SK-N-SH treated with all-trans-retinoic acid at 6 μM for 48 hours (cell line): Measurements from ENCODE around the gene GAR1.

Source experiments
- ATAC-seq: fragments of 200-7000 bp; cut with Tn5 transposase; 3 replicates; pipeline ENCODE4 v1.9.1; 2020; ENCODE audit warnings: mild to moderate bottlenecking, moderate library complexity
- ARNTL ChIP-seq: fragments of 450-650 bp; formaldehyde crosslinking; IDR thresholded peaks from 2 replicates; pipeline ENCODE4 v1.5.0; 2020; ENCODE audit warnings: low read depth, mild to moderate bottlenecking, moderate library complexity, borderline replicate concordance
- BACH2 ChIP-seq: fragments of 250-450 bp; sonication (Bioruptor Pico); IDR thresholded peaks from 2 replicates; pipeline ENCODE4 v1.9.0; 2021; ENCODE audit warnings: mild to moderate bottlenecking, borderline replicate concordance
- CSDC2 ChIP-seq: fragments of 250-450 bp; sonication (Bioruptor Pico); IDR thresholded peaks from 2 replicates; pipeline ENCODE4 v1.5.0; 2020; ENCODE audit warnings: mild to moderate bottlenecking, moderate library complexity
- CSRNP3 ChIP-seq: fragments of 250-450 bp; sonication (Bioruptor Pico); IDR thresholded peaks from 2 replicates; pipeline ENCODE4 v1.5.1; 2021; ENCODE audit warnings: mild to moderate bottlenecking, moderate library complexity
- ESRRG ChIP-seq: fragments of 250-450 bp; sonication (Bioruptor Pico); IDR thresholded peaks from 2 replicates; pipeline ENCODE4 v1.6.1; 2021; ENCODE audit warnings: mild to moderate bottlenecking
- GLIS3 ChIP-seq: fragments of 250-450 bp; sonication (Bioruptor Pico); IDR thresholded peaks from 2 replicates; pipeline ENCODE4 v1.5.0; 2020; ENCODE audit warnings: mild to moderate bottlenecking, moderate library complexity
- ISL1 ChIP-seq: fragments of 250-450 bp; sonication (Bioruptor Pico); IDR thresholded peaks from 2 replicates; pipeline ENCODE4 v2.1.2; 2022; ENCODE audit warnings: mild to moderate bottlenecking, moderate library complexity
- OSR1 ChIP-seq: fragments of 250-450 bp; sonication (Bioruptor Pico); IDR thresholded peaks from 2 replicates; pipeline ENCODE4 v1.8.0; 2022; ENCODE audit warnings: moderate library complexity, mild to moderate bottlenecking, inconsistent platforms
- PPARA ChIP-seq: fragments of 250-450 bp; sonication (Bioruptor Pico); IDR thresholded peaks from 2 replicates; pipeline ENCODE4 v1.5.0; 2020; ENCODE audit warnings: mild to moderate bottlenecking, borderline replicate concordance
- RARB ChIP-seq: fragments of 250-450 bp; sonication (Bioruptor Pico); IDR thresholded peaks from 2 replicates; pipeline ENCODE4 v1.8.0; 2021; ENCODE audit warnings: mild to moderate bottlenecking, moderate library complexity
- SNAI2 ChIP-seq: fragments of 250-450 bp; sonication (Bioruptor Pico); IDR thresholded peaks from 2 replicates; pipeline ENCODE4 v1.5.0; 2020; ENCODE audit warnings: mild to moderate bottlenecking, moderate library complexity
- TCF4 ChIP-seq: fragments of 250-450 bp; sonication (Bioruptor Pico); IDR thresholded peaks from 2 replicates; pipeline ENCODE4 v1.8.0; 2021; ENCODE audit warnings: mild to moderate bottlenecking, moderate library complexity, borderline replicate concordance
- TSHZ2 ChIP-seq: fragments of 250-450 bp; sonication (Bioruptor Pico); IDR thresholded peaks from 2 replicates; pipeline ENCODE4 v1.5.0; 2020; ENCODE audit warnings: mild to moderate bottlenecking, moderate library complexity
- ZC3H10 ChIP-seq: fragments of 250-450 bp; sonication (Bioruptor Pico); IDR thresholded peaks from 2 replicates; pipeline ENCODE4 v1.5.1; 2021; ENCODE audit warnings: mild to moderate bottlenecking, moderate library complexity
- ZFP3 ChIP-seq: fragments of 250-450 bp; sonication (Bioruptor Pico); IDR thresholded peaks from 2 replicates; pipeline ENCODE4 v1.5.0; 2020; ENCODE audit warnings: mild to moderate bottlenecking, moderate library complexity
- ZFP30 ChIP-seq: fragments of 450-650 bp; formaldehyde crosslinking; IDR thresholded peaks from 2 replicates; pipeline ENCODE4 v1.5.0; 2022; ENCODE audit warnings: mild to moderate bottlenecking, moderate library complexity
- ZNF565 ChIP-seq: fragments of 450-650 bp; formaldehyde crosslinking; conservative IDR thresholded peaks from 2 replicates; pipeline ENCODE4 v1.5.0; 2020; ENCODE audit warnings: low read depth, mild to moderate bottlenecking, moderate library complexity
- ZNF70 ChIP-seq: fragments of 450-650 bp; formaldehyde crosslinking; IDR thresholded peaks from 2 replicates; pipeline ENCODE4 v1.5.0; 2020; ENCODE audit warnings: mild to moderate bottlenecking, moderate library complexity
- ZNF8 ChIP-seq: fragments of 450-650 bp; formaldehyde crosslinking; IDR thresholded peaks from 2 replicates; pipeline ENCODE4 v1.5.0; 2020; ENCODE audit warnings: mild to moderate bottlenecking, moderate library complexity
- TF ChIP-seq, protein P1 (sequence below): fragments of 250-450 bp; sonication (Bioruptor Pico); IDR thresholded peaks from 2 replicates; pipeline ENCODE4 v1.5.1; 2020; ENCODE audit warnings: low read depth, mild to moderate bottlenecking, moderate library complexity

GAR1 gene

DNA sequence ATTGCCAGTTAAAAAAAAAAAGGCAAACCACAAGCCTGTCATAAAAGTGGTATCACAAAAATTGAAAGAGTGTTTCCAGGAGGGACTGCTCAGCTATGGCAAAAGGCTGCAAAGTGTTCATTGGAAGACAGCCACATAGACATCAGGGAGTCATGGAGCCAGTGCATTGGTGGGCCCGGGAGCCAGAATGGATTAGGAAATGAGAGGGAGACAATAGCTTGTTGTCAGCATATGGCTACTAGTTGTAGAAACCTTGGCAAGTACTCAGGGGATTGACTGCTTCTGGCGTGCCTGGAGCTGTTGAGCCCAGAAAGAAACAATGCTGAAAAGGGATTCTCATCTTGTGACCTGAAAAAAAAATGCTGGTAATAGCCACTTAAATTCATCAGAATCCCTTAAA is 5.0 kb downstream of the GAR1 start (continued):
- TF ChIP-seq, protein P1, sequence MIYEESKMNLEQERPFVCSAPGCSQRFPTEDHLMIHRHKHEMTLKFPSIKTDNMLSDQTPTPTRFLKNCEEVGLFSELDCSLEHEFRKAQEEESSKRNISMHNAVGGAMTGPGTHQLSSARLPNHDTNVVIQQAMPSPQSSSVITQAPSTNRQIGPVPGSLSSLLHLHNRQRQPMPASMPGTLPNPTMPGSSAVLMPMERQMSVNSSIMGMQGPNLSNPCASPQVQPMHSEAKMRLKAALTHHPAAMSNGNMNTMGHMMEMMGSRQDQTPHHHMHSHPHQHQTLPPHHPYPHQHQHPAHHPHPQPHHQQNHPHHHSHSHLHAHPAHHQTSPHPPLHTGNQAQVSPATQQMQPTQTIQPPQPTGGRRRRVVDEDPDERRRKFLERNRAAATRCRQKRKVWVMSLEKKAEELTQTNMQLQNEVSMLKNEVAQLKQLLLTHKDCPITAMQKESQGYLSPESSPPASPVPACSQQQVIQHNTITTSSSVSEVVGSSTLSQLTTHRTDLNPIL (CRISPR knock-in tag): no peak
- TF ChIP-seq CSRNP3 (no peak), PPARA (CRISPR knock-in tag) (no peak), ZNF565 (CRISPR knock-in tag) (no peak), TCF4 (CRISPR knock-in tag) (no peak), ZFP3 (no peak)

- TF ChIP-seq ESRRG (CRISPR knock-in tag): no peak
- no peak for TF ChIP-seq ZFP3
- no peak for TF ChIP-seq ZFP30
- TF ChIP-seq ZC3H10: no peak
- no peak for ATAC-seq
These were observed 5.6 kb downstream of the GAR1 start for GRCh38 chr4:109821185-109821584.

DNA sequence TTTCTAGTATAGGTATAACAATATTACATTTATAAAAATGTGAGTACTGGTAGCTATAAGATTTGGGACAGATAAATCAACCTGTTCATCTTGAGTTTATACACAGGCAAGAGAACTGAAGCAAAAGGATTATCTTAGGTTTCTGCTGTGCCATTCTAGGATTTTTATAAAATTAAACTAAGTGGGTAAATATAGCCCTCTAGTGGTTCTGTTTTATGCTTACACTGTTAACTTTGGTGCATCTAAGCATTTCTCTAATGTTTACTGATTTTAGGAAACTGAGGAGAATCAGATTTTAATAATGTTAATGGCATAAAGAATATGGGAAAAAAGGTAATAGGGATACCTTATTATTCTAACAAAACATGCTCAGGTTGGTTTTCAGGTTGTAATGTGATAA is 11.2 kb downstream of the GAR1 start:
- ATAC-seq: peak; percentile 86
- TF ChIP-seq, protein P1 (CRISPR knock-in tag): no peak
- no peak for TF ChIP-seq ISL1 (CRISPR knock-in tag)
- TF ChIP-seq RARB (CRISPR knock-in tag): no peak
- TF ChIP-seq ZNF8 (CRISPR knock-in tag): no peak
- TF ChIP-seq BACH2 (CRISPR knock-in tag): no peak
- no peak for TF ChIP-seq OSR1

DNA sequence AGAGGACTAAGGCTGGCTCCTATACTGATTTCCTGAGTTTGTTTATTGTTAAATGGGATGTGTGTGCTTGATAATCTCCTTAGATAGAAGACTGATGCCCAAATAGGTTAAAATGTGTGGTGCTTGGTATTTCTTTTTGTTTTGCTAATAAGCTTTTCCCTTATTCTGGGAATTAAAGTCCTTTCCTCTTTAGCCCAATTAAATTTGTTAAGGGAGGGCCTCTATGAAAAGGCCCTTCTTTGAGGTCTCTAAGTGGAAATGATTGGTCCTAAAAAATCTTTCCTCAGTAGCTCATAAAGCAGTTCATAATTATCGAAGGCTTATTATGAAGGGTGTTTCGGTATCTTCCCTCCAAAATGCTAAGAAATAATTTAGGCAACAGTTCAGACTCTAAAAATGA is 12.1 kb downstream of the GAR1 start, which contains the start of gene RRH:
TSS of gene RRH (plus strand) at position 301 of the 400 bp plus-strand sequence. CDS start at position 357, 56 bp downstream.
- no peak for ATAC-seq
- TF ChIP-seq, protein P1 (CRISPR knock-in tag): no peak
- no peak for TF ChIP-seq ZFP30
- no peak for TF ChIP-seq TCF4 (CRISPR knock-in tag)
- TF ChIP-seq ZNF8 (CRISPR knock-in tag): no peak
- TF ChIP-seq ZNF70 (CRISPR knock-in tag): no peak
- no peak for TF ChIP-seq RARB (CRISPR knock-in tag)
- TF ChIP-seq BACH2 (CRISPR knock-in tag): no peak
- TF ChIP-seq PPARA (CRISPR knock-in tag): no peak
- no peak for TF ChIP-seq ARNTL
- TF ChIP-seq ZNF565 (CRISPR knock-in tag): no peak
- TF ChIP-seq CSRNP3: no peak
- TF ChIP-seq TSHZ2: no peak
- no peak for TF ChIP-seq CSDC2
- no peak for TF ChIP-seq GLIS3 (CRISPR knock-in tag)
- no peak for TF ChIP-seq ISL1 (CRISPR knock-in tag)
- TF ChIP-seq SNAI2 (CRISPR knock-in tag): no peak
